HEK293 (cell line): ENCODE measurements around the gene PRCD.

ENCODE experiments used
- CTCF ChIA-PET: fragments of 350-600 bp; formaldehyde crosslinking; extraction: SDS; loops from one replicate; lab custom pipeline; 2021; ENCODE audit warnings: antibody characterized with exemption; lab: Yijun Ruan, JAX
- POLR2A ChIA-PET: fragments of 300-600 bp; formaldehyde crosslinking; extraction: SDS; loops from one replicate; lab custom pipeline; 2020; ENCODE audit warnings: antibody characterized with exemption, inconsistent platforms; lab: Yijun Ruan, JAX
- H3K27ac ChIP-seq: fragments of 200-500 bp; sonication (Bioruptor generic); 2 replicates; pipeline ENCODE4 v1.5.1; 2014; ENCODE audit warnings: low read depth, low read length, control low read depth, inconsistent platforms; ENCODE audit errors: extremely low read depth
- H3K36me3 ChIP-seq, 2 experiments: fragments of 200-500 bp in 1 of 2; sonication (Bioruptor generic) in 1 of 2; 1 replicate in 1 of 2; 2 replicates in 1 of 2; pipeline ENCODE4 v1.5.1; 2014 to 2017; ENCODE audit warnings: inconsistent platforms in 2 of 2, low read length in 2 of 2; ENCODE audit not compliant: control insufficient read depth in 2 of 2, insufficient read depth in 1 of 2
- H3K4me1 ChIP-seq: fragments of 200-500 bp; sonication (Bioruptor generic); 2 replicates; pipeline ENCODE4 v1.5.1; 2014; ENCODE audit warnings: mild to moderate bottlenecking, low read length, inconsistent platforms; ENCODE audit not compliant: control insufficient read depth, insufficient read depth
- H3K4me3 ChIP-seq: 2 replicates; pipeline ENCODE4 v1.5.1; 2011; ENCODE audit warnings: low read depth, mild to moderate bottlenecking, control low read depth, low read length, moderate library complexity
- H3K9me3 ChIP-seq: fragments of 200-500 bp; sonication (Bioruptor generic); 2 replicates; pipeline ENCODE4 v1.5.1; 2014; ENCODE audit warnings: low read depth, low read length, inconsistent platforms; ENCODE audit not compliant: control insufficient read depth, insufficient read depth
- CTCF ChIP-seq: fragments of 450-650 bp; formaldehyde crosslinking; IDR thresholded peaks from 2 replicates; pipeline ENCODE4 v1.5.1; 2016; ENCODE audit warnings: missing biosample characterization, missing genetic modification characterization
- GFI1B ChIP-seq: fragments of 450-650 bp; formaldehyde crosslinking; IDR thresholded peaks from 2 replicates; pipeline ENCODE4 v1.5.1; 2016; ENCODE audit warnings: missing biosample characterization, missing genetic modification characterization
- GLIS1 ChIP-seq: fragments of 450-650 bp; formaldehyde crosslinking; IDR thresholded peaks from 2 replicates; pipeline ENCODE4 v1.5.1; 2016; ENCODE audit warnings: missing biosample characterization, missing genetic modification characterization
- KLF8 ChIP-seq: fragments of 450-650 bp; formaldehyde crosslinking; IDR thresholded peaks from 2 replicates; pipeline ENCODE4 v1.5.1; 2016; ENCODE audit warnings: missing biosample characterization, missing genetic modification characterization
- REST ChIP-seq: fragments of 450-650 bp; formaldehyde crosslinking; IDR thresholded peaks from 2 replicates; pipeline ENCODE4 v1.5.1; 2016; ENCODE audit warnings: missing biosample characterization, missing genetic modification characterization
- ZBTB20 ChIP-seq: fragments of 450-650 bp; formaldehyde crosslinking; IDR thresholded peaks from 2 replicates; pipeline ENCODE4 v1.5.1; 2016; ENCODE audit warnings: missing biosample characterization, missing genetic modification characterization
- ZBTB6 ChIP-seq: fragments of 450-650 bp; formaldehyde crosslinking; IDR thresholded peaks from 2 replicates; pipeline ENCODE4 v1.5.1; 2017; ENCODE audit warnings: missing biosample characterization, missing genetic modification characterization
- ZEB2 ChIP-seq: fragments of 450-650 bp; formaldehyde crosslinking; IDR thresholded peaks from 2 replicates; pipeline ENCODE4 v1.5.1; 2016; ENCODE audit warnings: missing biosample characterization, missing genetic modification characterization
- ZNF26 ChIP-seq: fragments of 450-650 bp; formaldehyde crosslinking; IDR thresholded peaks from 2 replicates; pipeline ENCODE4 v1.5.1; 2016; ENCODE audit warnings: missing biosample characterization, missing genetic modification characterization
- ZNF280D ChIP-seq: fragments of 450-650 bp; formaldehyde crosslinking; IDR thresholded peaks from 2 replicates; pipeline ENCODE4 v1.5.1; 2016; ENCODE audit warnings: missing biosample characterization, missing genetic modification characterization
- ZNF311 ChIP-seq: fragments of 450-650 bp; formaldehyde crosslinking; IDR thresholded peaks from 2 replicates; pipeline ENCODE4 v1.5.1; 2017; ENCODE audit warnings: missing biosample characterization, missing genetic modification characterization, borderline replicate concordance
- ZNF335 ChIP-seq: fragments of 450-650 bp; formaldehyde crosslinking; conservative IDR thresholded peaks from 2 replicates; pipeline ENCODE4 v1.5.1; 2016; ENCODE audit warnings: missing biosample characterization, missing genetic modification characterization
- ZNF362 ChIP-seq: fragments of 450-650 bp; formaldehyde crosslinking; IDR thresholded peaks from 2 replicates; pipeline ENCODE4 v1.5.1; 2016; ENCODE audit warnings: missing biosample characterization, missing genetic modification characterization
- ZNF37A ChIP-seq: fragments of 450-650 bp; IDR thresholded peaks from 2 replicates; pipeline ENCODE4 v1.5.1; 2018; ENCODE audit warnings: missing biosample characterization, missing genetic modification characterization
- ZNF391 ChIP-seq: fragments of 450-650 bp; formaldehyde crosslinking; IDR thresholded peaks from 2 replicates; pipeline ENCODE4 v1.5.1; 2016; ENCODE audit warnings: low read depth, missing biosample characterization, missing genetic modification characterization, borderline replicate concordance
- ZNF548 ChIP-seq: fragments of 450-650 bp; formaldehyde crosslinking; IDR thresholded peaks from 2 replicates; pipeline ENCODE4 v1.5.1; 2016; ENCODE audit warnings: missing biosample characterization, missing genetic modification characterization
- ZNF585B ChIP-seq: fragments of 450-650 bp; formaldehyde crosslinking; IDR thresholded peaks from 2 replicates; pipeline ENCODE4 v1.5.1; 2016; ENCODE audit warnings: missing biosample characterization, missing genetic modification characterization
- ZNF639 ChIP-seq: fragments of 450-650 bp; formaldehyde crosslinking; IDR thresholded peaks from 2 replicates; pipeline ENCODE4 v1.5.1; 2016; ENCODE audit warnings: missing biosample characterization, missing genetic modification characterization
- ZSCAN16 ChIP-seq: fragments of 450-650 bp; formaldehyde crosslinking; IDR thresholded peaks from 2 replicates; pipeline ENCODE4 v1.5.1; 2016; ENCODE audit warnings: missing biosample characterization, missing genetic modification characterization
- ZSCAN4 ChIP-seq: fragments of 450-650 bp; formaldehyde crosslinking; IDR thresholded peaks from 2 replicates; pipeline ENCODE4 v1.5.1; 2017; ENCODE audit warnings: missing biosample characterization, missing genetic modification characterization

PRCD gene

GRCh38 chr17:76506408-76507345 is 33.2 kb upstream of the PRCD start:
- ChIA-PET CTCF (interaction anchor here (0.6 to 8.4 kb wide), 46 partner anchors 9 to 1655 kb away, joined by 3 to 187 read pairs (median 4); partner anchors contain the start of gene AANAT), POLR2A (interaction anchor here (0.8 to 1.0 kb wide), 2 partner anchors 23 to 50 kb away, joined by 3 read pairs; no protein-coding TSS in a partner anchor)
- Histone ChIP-seq H3K36me3 (no peaks in the 10 kb centered on the region), H3K4me1 (peaks cover 3% of the 10 kb centered on the region; the same call in 1 of the 2 replicates), H3K9me3 (no peaks in the 10 kb centered on the region), H3K27ac (no peak overlapping the region), H3K4me3 (no peak overlapping the region)
- TF ChIP-seq ZNF280D (tag by site-specific recombination) = no peak
- TF ChIP-seq REST (tag by site-specific recombination) = 0 out of 2 replicates have a peak, but pooled peaks have one; percentile 15
- TF ChIP-seq ZNF585B = no peak
- no peak; the same call in 1 of the 2 replicates for TF ChIP-seq ZEB2
- TF ChIP-seq ZNF639 (tag by site-specific recombination) = 0 out of 2 replicates have a peak, but pooled peaks have one; percentile 20
- TF ChIP-seq CTCF (tag by site-specific recombination) = peak; percentile 95
- no peak for TF ChIP-seq ZNF362 (tag by site-specific recombination)
- no peak for TF ChIP-seq GFI1B (tag by site-specific recombination)
- peak; percentile 51; the same call in 1 of the 2 replicates for TF ChIP-seq ZBTB20 (tag by site-specific recombination)
- TF ChIP-seq ZSCAN4 (tag by site-specific recombination) = 0 out of 2 replicates have a peak, but pooled peaks have one; percentile 9
- no peak for TF ChIP-seq ZBTB6 (tag by site-specific recombination)
- TF ChIP-seq ZNF26 = no peak
- no peak for TF ChIP-seq KLF8 (tag by site-specific recombination)
- TF ChIP-seq ZNF335 (tag by site-specific recombination) = peak; percentile 60
- TF ChIP-seq ZNF37A (tag by site-specific recombination) = no peak
- no peak for TF ChIP-seq ZNF548 (tag by site-specific recombination)
- TF ChIP-seq ZSCAN16 (tag by site-specific recombination) = no peak
- peak; percentile 46; the same call in 1 of the 2 replicates for TF ChIP-seq GLIS1
- TF ChIP-seq ZNF311 (tag by site-specific recombination) = no peak
- no peak for TF ChIP-seq ZNF391 (tag by site-specific recombination)
